C4-2B (cell line): Measurements from ENCODE around the gene PARD3B.

Experiments used
- CTCF ChIP-seq: fragments of 450-650 bp; conservative IDR thresholded peaks from 2 replicates; pipeline ENCODE4 v1.5.1; 2017; ENCODE audit warnings: mild to moderate bottlenecking
- ZFX ChIP-seq: fragments of 450-650 bp; IDR thresholded peaks from 2 replicates; pipeline ENCODE4 v1.6.1; 2017

- no peak for TF ChIP-seq CTCF
- TF ChIP-seq ZFX: no peak
Observed at GRCh38 chr2:204984518-204984917, 439.2 kb downstream of the PARD3B start.
